Kidney epithelial cell (primary cell): ENCODE data around the gene WFDC10B. TPM values are rescaled to one million over a fixed set of nuclear protein-coding genes. Genes with fewer than 3 reads are reported as not detected.
"Not testable (repeated sequence)": the region's sequence is repeated elsewhere in the genome, so short reads cannot be mapped to it uniquely, and the experiment has no call there.

ENCODE experiments used
- DNase-seq: peaks from one replicate; pipeline ENCODE4 v3.0.0-alpha.2; 2010; ENCODE audit warnings: low read depth
- H3K27me3 ChIP-seq: 2 replicates; pipeline ENCODE4 v1.6.0; 2011; ENCODE audit warnings: low read length; ENCODE audit not compliant: control insufficient read depth, insufficient read depth
- H3K36me3 ChIP-seq: 2 replicates; pipeline ENCODE4 v1.5.1; 2011; ENCODE audit warnings: low read length; ENCODE audit not compliant: control insufficient read depth, insufficient read depth
- H3K4me3 ChIP-seq: 2 replicates; pipeline ENCODE4 v1.5.1; 2011; ENCODE audit warnings: low read depth, mild to moderate bottlenecking, control low read depth, low read length
- total RNA-seq: library from RNA; depleted of rRNA; stranded (reverse); fragments of >200 nt; gene quantifications from 2 replicates; pipeline ENCODE4 v1.2.3, GENCODE V29; 2015
- TF ChIP-seq, protein P1 (sequence below): IDR thresholded peaks from 2 replicates; pipeline ENCODE4 v1.5.1; 2011; ENCODE audit warnings: mild to moderate bottlenecking, moderate library complexity, low read length, control low read depth, inconsistent platforms; ENCODE audit not compliant: insufficient read depth, poor library complexity, severe bottlenecking

Gene WFDC10B
- total RNA-seq, 1 donor from 2014 or later = not detected

DNA sequence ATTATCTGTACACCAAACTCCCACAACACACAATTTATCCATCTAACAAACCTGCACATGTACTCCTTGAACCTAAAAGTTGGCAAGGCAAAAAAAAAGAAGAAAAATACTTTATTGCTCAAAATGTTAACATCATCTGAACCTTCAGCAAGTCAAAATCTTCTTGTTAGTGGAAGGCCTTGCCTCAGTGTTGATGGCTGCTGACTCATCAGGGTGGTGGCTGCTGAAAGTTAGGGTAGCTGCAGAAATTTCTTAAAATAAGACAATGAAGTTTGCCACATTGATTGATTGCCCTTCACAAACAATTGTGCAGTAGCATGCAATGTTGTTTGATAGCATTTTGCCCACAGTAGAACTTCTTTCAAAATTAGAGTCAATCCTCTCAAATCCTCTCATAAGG lies 32.1 kb downstream of the WFDC10B start:
- TF ChIP-seq, protein P1, sequence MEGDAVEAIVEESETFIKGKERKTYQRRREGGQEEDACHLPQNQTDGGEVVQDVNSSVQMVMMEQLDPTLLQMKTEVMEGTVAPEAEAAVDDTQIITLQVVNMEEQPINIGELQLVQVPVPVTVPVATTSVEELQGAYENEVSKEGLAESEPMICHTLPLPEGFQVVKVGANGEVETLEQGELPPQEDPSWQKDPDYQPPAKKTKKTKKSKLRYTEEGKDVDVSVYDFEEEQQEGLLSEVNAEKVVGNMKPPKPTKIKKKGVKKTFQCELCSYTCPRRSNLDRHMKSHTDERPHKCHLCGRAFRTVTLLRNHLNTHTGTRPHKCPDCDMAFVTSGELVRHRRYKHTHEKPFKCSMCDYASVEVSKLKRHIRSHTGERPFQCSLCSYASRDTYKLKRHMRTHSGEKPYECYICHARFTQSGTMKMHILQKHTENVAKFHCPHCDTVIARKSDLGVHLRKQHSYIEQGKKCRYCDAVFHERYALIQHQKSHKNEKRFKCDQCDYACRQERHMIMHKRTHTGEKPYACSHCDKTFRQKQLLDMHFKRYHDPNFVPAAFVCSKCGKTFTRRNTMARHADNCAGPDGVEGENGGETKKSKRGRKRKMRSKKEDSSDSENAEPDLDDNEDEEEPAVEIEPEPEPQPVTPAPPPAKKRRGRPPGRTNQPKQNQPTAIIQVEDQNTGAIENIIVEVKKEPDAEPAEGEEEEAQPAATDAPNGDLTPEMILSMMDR = no peak
- H3K36me3 ChIP-seq = no peaks in the 10 kb centered on the region
- no peak for DNase-seq
- H3K27me3 ChIP-seq = no peaks in the 10 kb centered on the region
- no peak overlapping the region for H3K4me3 ChIP-seq

DNA sequence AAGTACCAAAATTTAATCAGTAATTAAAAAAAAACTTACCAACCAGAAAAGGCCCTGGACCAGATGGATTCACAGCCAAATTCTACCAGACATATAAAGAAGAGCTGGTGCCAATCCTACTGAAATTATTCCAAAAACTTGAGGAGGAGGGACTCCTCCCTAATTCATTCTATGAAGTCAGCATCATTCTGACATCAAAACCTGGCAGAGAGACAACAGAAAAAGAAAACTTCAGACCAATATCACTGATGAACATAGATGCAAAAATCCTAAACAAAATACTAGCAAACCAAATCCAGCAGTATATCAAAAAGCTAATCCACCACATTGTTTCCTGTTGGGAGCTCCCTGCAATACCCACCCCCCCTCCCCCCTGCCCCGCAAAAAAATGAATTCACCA lies 34.7 kb downstream of the WFDC10B start, which contains the start of gene WFDC11:
TSS of gene WFDC11 (minus strand) at position 101 of the 400 bp plus-strand sequence. CDS start 19,639 bp downstream, outside the sequence.
- Histone ChIP-seq H3K4me3 (no peak within 1 kb of the TSS), H3K27me3 (no peaks in the 10 kb centered on the region), H3K36me3 (no peaks in the 10 kb centered on the region)
- TF ChIP-seq, protein P1 = no peak
- DNase-seq = no peak

DNA sequence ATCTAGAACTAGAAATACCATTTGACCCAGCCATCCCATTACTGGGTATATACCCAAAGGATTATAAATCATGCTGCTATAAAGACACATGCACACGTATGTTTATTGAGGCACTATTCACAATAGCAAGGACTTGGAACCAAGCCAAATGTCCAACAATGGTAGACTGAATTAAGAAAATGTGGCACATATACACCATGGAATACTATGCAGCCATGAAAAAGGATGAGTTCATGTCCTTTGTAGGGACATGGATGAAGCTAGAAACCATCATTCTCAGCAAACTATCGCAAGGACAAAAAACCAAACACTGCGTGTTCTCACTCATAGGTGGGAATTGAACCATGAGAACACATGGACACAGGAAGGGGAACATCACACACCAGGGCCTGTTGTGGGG lies 47.8 kb downstream of the WFDC10B start:
- H3K4me3 ChIP-seq, H3K27me3 ChIP-seq, DNase-seq, H3K36me3 ChIP-seq: not testable (repeated sequence)

DNA sequence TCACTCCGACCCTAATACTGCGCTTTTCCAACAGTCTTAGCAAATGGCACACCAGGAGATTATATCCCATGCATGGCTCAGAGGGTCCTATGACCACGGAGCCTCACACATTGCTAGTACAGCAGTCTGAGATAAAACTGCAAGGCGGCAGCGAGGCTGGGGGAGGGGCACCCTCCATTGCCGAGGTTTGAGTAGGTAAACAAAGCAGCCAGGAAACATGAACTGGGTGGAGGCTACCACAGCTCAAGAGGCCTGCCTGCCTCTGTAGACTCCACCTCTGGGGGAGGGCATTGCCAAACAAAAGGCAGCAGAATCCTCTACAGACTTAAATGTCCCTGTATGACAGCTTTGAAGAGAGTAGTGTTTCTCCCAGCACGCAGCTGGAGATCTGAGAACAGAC lies 53.1 kb downstream of the WFDC10B start:
- not testable (repeated sequence) for DNase-seq, H3K36me3 ChIP-seq, H3K27me3 ChIP-seq, H3K4me3 ChIP-seq

DNA sequence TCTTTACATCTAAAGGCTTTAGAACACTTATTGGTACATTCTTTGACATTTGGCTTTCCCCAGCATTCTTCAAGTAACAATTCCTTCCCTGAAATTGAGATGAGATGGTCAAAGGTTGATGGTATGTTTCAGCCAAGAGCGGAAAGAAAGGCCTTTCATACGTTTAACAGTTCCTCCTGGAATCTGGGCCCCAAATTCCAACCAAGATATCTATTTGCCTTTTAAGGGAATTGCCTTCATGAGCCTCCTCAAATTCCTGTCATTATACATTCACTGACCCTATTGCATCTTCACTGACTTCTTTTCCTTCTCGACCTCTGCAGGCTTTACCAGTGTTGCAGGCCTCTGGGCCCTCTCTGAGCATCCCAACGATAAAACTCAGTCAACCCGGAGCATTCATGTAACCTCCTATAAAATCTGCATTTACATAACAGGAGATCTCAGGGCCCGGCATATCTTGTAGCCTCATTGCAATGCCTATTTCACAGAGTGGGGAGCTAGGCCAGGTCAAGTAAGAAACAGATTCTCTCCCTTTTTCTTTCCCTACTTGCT lies 55.4 kb downstream of the WFDC10B start:
- Histone ChIP-seq H3K4me3 (no peak overlapping the region), H3K27me3 (no peaks in the 10 kb centered on the region), H3K36me3 (no peaks in the 10 kb centered on the region)
- DNase-seq = no peak
- TF ChIP-seq, protein P1 = no peak

DNA sequence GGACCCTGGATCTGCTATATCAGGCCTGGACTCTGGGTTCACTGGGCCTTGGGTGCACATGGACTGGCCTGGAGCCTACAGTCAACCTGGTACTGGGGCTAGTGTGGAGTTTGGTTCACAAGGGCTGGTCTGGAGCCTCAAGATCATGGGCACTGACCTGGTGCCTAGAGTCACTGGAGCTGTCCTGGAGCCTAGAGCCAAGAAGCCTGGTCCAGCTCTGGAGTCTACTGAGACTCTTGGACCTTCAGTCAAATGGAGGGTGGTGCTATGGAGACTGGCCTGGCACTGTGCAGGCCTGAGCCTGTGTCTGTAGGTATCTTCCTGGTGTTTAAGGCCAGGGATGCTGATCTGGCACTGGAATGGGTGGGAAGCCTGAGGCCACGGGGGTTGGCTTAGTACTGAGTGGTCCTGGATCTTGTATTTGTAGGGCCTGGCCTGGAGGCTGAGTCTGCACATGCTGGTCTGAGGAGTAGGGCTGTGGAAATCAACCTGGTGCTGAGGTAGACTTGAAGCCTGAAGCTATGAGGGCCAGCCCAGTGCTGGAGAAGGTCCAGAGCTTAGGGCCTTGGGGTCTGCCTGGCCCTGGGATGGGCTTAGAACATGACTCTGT lies 57.3 kb downstream of the WFDC10B start:
- no peak overlapping the region for H3K4me3 ChIP-seq
- TF ChIP-seq, protein P1 = no peak
- no peak for DNase-seq
- H3K27me3 ChIP-seq = no peaks in the 10 kb centered on the region
- no peaks in the 10 kb centered on the region for H3K36me3 ChIP-seq

DNA sequence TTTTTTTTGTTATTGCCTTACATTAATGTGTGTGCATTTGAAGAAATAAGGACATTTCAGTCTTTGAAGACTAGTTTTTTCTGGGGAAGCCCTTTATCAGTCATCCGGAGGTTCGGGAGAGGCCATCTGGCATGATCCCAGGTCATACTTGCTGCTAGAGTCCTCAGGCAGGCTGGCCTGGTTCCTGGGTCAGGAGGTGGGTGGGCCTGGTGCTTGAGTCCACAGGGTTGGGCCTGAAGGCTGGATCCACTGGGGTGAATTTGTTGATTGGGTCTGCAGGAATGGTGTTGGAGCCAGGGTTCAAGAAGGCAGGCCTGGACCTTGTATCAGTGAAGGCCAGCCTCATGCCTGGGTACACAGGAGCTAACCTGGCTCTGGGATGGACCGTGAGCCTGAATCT lies 57.9 kb downstream of the WFDC10B start:
- DNase-seq = no peak
- TF ChIP-seq, protein P1 = no peak
- Histone ChIP-seq H3K36me3 (no peaks in the 10 kb centered on the region), H3K27me3 (no peaks in the 10 kb centered on the region), H3K4me3 (no peak overlapping the region)

DNA sequence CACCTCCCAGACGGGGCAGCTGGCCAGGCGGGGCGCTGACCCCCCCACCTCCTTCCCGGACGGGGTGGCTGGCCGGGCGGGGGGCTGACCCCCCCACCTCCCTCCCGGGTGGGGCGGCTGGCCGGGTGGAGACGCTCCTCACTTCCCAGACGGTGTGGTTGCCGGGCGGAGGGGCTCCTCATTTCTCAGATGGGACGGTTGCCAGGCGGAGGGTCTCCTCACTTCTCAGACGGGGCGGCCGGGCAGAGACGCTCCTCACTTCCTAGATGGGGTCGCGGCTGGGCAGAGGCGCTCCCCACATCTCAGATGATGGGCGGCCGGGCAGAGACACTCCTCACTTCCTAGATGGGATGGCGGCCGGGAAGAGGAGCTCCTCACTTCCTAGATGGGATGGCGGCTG lies 59.0 kb downstream of the WFDC10B start:
- DNase-seq, H3K4me3 ChIP-seq, H3K27me3 ChIP-seq, H3K36me3 ChIP-seq: not testable (repeated sequence)

DNA sequence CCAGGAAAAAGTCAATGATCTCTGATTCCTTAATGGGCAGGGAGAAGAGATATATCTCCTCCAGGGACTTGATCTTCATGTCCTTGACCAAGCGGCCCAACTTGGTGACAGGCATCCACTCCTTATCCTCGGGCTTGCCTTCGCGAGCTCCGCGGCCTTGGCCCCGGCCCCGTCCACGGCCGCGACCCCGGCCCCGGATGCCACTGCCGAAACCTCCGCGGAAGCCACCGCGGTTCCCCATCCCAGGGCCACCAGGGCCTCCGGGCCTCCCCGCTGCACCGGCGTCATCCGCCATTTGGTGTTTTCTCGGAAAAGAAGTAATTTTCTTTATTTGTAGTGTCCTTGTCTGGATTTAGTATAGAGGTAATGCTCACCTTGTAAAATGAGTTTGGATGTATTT lies 63.7 kb downstream of the WFDC10B start:
- not testable (repeated sequence) for H3K27me3 ChIP-seq, DNase-seq, H3K4me3 ChIP-seq, H3K36me3 ChIP-seq
